Adrenal gland (tissue), 5 donors: Measurements from ENCODE around the gene TET3.

Source experiments
- CTCF ChIP-seq, 6 experiments: fragments of 450-650 bp in 4 of 6; fragments of 200-600 bp in 2 of 6; sonication (generic) in 1 of 6; IDR thresholded peaks; 1 replicate in 5 of 6; 2 replicates in 1 of 6; pipeline versions ENCODE4 v1.5.1 to v1.8.0; 2016 to 2021; ENCODE audit warnings: antibody characterized with exemption in 6 of 6, mild to moderate bottlenecking in 2 of 6, moderate library complexity in 1 of 6
- POLR2A ChIP-seq, 2 donors: fragments of 450-650 bp; IDR thresholded peaks; one replicate each; pipeline ENCODE4 v1.6.1; 2017; ENCODE audit warnings: antibody characterized with exemption in 2 of 2, mild to moderate bottlenecking in 2 of 2, moderate library complexity in 1 of 2
- donor health status: DM: no; HTN: no; CAD: no.

DNA sequence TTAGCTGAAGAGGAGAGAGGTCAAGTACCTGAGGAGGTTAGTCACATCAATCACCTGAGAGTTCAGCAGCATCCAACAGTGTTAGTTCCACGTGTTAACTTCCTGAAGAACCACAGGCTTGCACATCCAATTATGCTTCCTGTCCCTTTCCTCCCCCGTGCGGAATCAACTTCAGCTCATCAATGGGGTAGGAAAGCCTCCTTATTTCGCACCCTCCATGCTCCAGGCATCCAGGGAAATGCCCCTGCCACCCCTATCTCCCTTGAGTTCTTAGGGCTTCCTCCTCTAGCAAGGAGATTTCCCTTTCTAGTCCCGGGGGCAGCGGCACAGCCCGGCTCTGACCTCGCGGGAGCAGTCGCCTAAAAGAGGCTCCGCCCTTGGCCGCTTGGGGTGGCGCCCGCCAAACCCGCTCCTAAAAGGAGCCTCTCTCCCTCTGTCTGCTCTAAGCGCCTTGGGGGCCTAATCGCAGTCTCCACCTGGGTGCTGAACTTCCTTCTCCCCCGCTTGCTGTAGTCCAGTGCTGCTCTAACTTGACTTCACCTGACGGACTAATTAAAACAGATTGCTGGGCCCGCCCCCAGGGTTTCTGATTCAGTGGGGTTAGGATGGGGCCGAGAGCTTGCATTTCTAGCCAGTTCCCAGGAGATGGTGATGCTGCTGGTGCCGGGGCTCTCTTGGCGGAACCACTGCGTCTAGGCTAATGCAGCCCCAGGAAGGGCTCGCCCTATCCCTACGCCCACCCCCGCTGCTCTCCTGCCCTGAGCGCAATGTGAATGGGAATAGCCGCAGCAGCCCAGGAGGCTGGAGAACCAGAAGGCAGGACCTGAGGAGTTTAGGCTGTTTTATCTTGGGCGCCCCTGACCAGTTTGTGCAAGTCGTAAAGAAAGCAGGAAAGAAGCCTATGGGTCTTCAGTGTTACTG is 3.4 kb upstream of the TET3 start:
- TF ChIP-seq POLR2A (IDR thresholded peaks at IDR 0.05): no peak
- TF ChIP-seq CTCF (IDR thresholded peaks at IDR 0.05): no peak
